H9 (cell line): ENCODE results near the gene SERPINE3. TPM values are rescaled to one million over a fixed set of nuclear protein-coding genes. Genes with fewer than 3 reads are reported as not detected.
A peak's percentile ranks its signal among the peaks of the same experiment; 100 is the strongest.

Experiments
- DNase-seq: peaks from one replicate; pipeline ENCODE4 v3.0.0-alpha.2; 2017
- H2AFZ ChIP-seq: one replicate; pipeline ENCODE4 v1.6.1; 2013; ENCODE audit warnings: mild to moderate bottlenecking, low read length, control low read depth, moderate library complexity
- H2AK5ac ChIP-seq: 2 replicates; pipeline ENCODE4 v1.6.1; 2013; ENCODE audit warnings: low read length, control low read depth, mixed read lengths; ENCODE audit not compliant: insufficient read length
- H2BK120ac ChIP-seq: one replicate; pipeline ENCODE4 v1.6.1; 2013; ENCODE audit warnings: low read depth, mild to moderate bottlenecking, low read length, control low read depth, inconsistent platforms; ENCODE audit not compliant: poor library complexity, severe bottlenecking
- H2BK12ac ChIP-seq: 2 replicates; pipeline ENCODE4 v1.6.1; 2013; ENCODE audit warnings: low read length, control low read depth, mixed read lengths, low read depth; ENCODE audit not compliant: insufficient read length
- H2BK15ac ChIP-seq: 2 replicates; pipeline ENCODE4 v1.6.1; 2013; ENCODE audit warnings: low read depth, low read length, control low read depth
- H2BK20ac ChIP-seq: one replicate; pipeline ENCODE4 v1.6.1; 2013; ENCODE audit warnings: low read depth, mild to moderate bottlenecking, low read length, control low read depth, inconsistent platforms; ENCODE audit not compliant: poor library complexity, severe bottlenecking
- H2BK5ac ChIP-seq: 2 replicates; pipeline ENCODE4 v1.6.1; 2013; ENCODE audit warnings: low read length, control low read depth, mixed read lengths; ENCODE audit not compliant: insufficient read length
- H3K14ac ChIP-seq: 2 replicates; pipeline ENCODE4 v1.6.1; 2013; ENCODE audit warnings: low read length, control low read depth; ENCODE audit not compliant: insufficient read depth
- H3K18ac ChIP-seq: 2 replicates; pipeline ENCODE4 v1.6.1; 2013; ENCODE audit warnings: low read depth, mild to moderate bottlenecking, mixed read lengths, low read length, control low read depth; ENCODE audit not compliant: insufficient read length
- H3K23ac ChIP-seq: 2 replicates; pipeline ENCODE4 v1.6.1; 2013; ENCODE audit warnings: low read length, control low read depth, mixed read lengths, low read depth; ENCODE audit not compliant: insufficient read length
- H3K23me2 ChIP-seq: 2 replicates; pipeline ENCODE4 v1.6.1; 2013; ENCODE audit warnings: low read depth, mild to moderate bottlenecking, mixed read lengths, low read length, control low read depth; ENCODE audit not compliant: insufficient read length, poor library complexity, severe bottlenecking
- H3K27ac ChIP-seq: 2 replicates; pipeline ENCODE4 v1.5.1; 2013; ENCODE audit warnings: low read length, control low read depth, mixed read lengths, low read depth; ENCODE audit not compliant: insufficient read length
- H3K27me3 ChIP-seq: 2 replicates; pipeline ENCODE4 v1.6.1; 2013; ENCODE audit warnings: low read length, control low read depth, inconsistent platforms; ENCODE audit not compliant: insufficient read depth
- H3K4ac ChIP-seq: 2 replicates; pipeline ENCODE4 v1.6.1; 2013; ENCODE audit warnings: low read depth, mild to moderate bottlenecking, control low read depth, inconsistent platforms, low read length, moderate library complexity
- H3K4me1 ChIP-seq: 2 replicates; pipeline ENCODE4 v1.6.1; 2013; ENCODE audit warnings: low read length, control low read depth, inconsistent platforms; ENCODE audit not compliant: insufficient read depth
- H3K4me2 ChIP-seq: 2 replicates; pipeline ENCODE4 v1.6.1; 2013; ENCODE audit warnings: low read length, control low read depth, mixed read lengths; ENCODE audit not compliant: insufficient read length, insufficient read depth
- H3K56ac ChIP-seq: 2 replicates; pipeline ENCODE4 v1.6.1; 2013; ENCODE audit warnings: low read depth, mild to moderate bottlenecking, mixed read lengths, low read length, control low read depth; ENCODE audit not compliant: insufficient read length
- H3K79me1 ChIP-seq: 2 replicates; pipeline ENCODE4 v1.6.1; 2013; ENCODE audit warnings: low read depth, mild to moderate bottlenecking, moderate library complexity, low read length, control low read depth, inconsistent platforms; ENCODE audit not compliant: insufficient read depth, poor library complexity, severe bottlenecking
- H3K79me2 ChIP-seq: 2 replicates; pipeline ENCODE4 v1.6.1; 2013; ENCODE audit warnings: low read length, control low read depth, inconsistent platforms; ENCODE audit not compliant: insufficient read depth
- H3K9ac ChIP-seq: 2 replicates; pipeline ENCODE4 v1.6.1; 2013; ENCODE audit warnings: low read length, control low read depth, mixed read lengths; ENCODE audit not compliant: insufficient read length; ENCODE audit errors: extremely low read depth
- H3K9me3 ChIP-seq: one replicate; pipeline ENCODE4 v1.6.1; 2013; ENCODE audit warnings: low read depth, low read length, inconsistent platforms; ENCODE audit not compliant: control insufficient read depth
- H3T11ph ChIP-seq: one replicate; pipeline ENCODE4 v1.6.1; 2013; ENCODE audit warnings: mild to moderate bottlenecking, low read length, control low read depth, inconsistent platforms
- H4K20me1 ChIP-seq: one replicate; pipeline ENCODE4 v1.6.1; 2013; ENCODE audit not compliant: control insufficient read depth, insufficient read length, insufficient read depth
- H4K5ac ChIP-seq: 2 replicates; pipeline ENCODE4 v1.6.1; 2013; ENCODE audit warnings: low read depth, mild to moderate bottlenecking, mixed read lengths, low read length, control low read depth; ENCODE audit not compliant: insufficient read length
- H4K8ac ChIP-seq: replicated peaks from 2 replicates; pipeline ENCODE4 v1.6.1; 2013; ENCODE audit warnings: low read length, control low read depth, mixed read lengths, low read depth; ENCODE audit not compliant: insufficient read length
- H4K91ac ChIP-seq: 2 replicates; pipeline ENCODE4 v1.6.1; 2013; ENCODE audit warnings: low read depth, mild to moderate bottlenecking, moderate library complexity, mixed read lengths, low read length, control low read depth; ENCODE audit not compliant: insufficient read length
- H3K27ac Mint-ChIP-seq, 3 experiments: 2 replicates in 2 of 3; 3 replicates in 1 of 3; pipeline ENCODE4 v1.8.0; 2020 to 2021; ENCODE audit warnings: mixed read lengths in 3 of 3, mild to moderate bottlenecking in 1 of 3, moderate library complexity in 1 of 3
- H3K27me3 Mint-ChIP-seq: 2 replicates; pipeline ENCODE4 v1.8.0; 2021; ENCODE audit warnings: low read depth, mild to moderate bottlenecking, moderate library complexity, mixed read lengths
- H3K36me3 Mint-ChIP-seq, 3 experiments: 2 replicates in 2 of 3; 3 replicates in 1 of 3; pipeline ENCODE4 v1.8.0; 2020 to 2021; ENCODE audit warnings: low read depth in 3 of 3, mixed read lengths in 3 of 3; ENCODE audit not compliant: insufficient read depth in 1 of 3
- H3K4me1 Mint-ChIP-seq, 2 experiments: 2 replicates each; pipeline ENCODE4 v1.8.0; 2020; ENCODE audit warnings: mixed read lengths in 2 of 2
- H3K4me3 Mint-ChIP-seq, 2 experiments: 2 replicates in 1 of 2; 3 replicates in 1 of 2; pipeline ENCODE4 v1.8.0; 2020 to 2021; ENCODE audit warnings: mild to moderate bottlenecking in 2 of 2, mixed read lengths in 2 of 2, moderate library complexity in 1 of 2
- H3K9me3 Mint-ChIP-seq, 2 experiments: 2 replicates in 1 of 2; 3 replicates in 1 of 2; pipeline ENCODE4 v1.8.0; 2020; ENCODE audit warnings: mild to moderate bottlenecking in 2 of 2, mixed read lengths in 2 of 2, moderate library complexity in 1 of 2
- WGBS: extraction: QIAGEN DNeasy Blood & Tissue Kit; methylation state at CpG from one replicate; pipeline ENCODE4 v1.1.7; 2013; ENCODE audit warnings: missing lambda C conversion rate, low lambda C conversion rate, mixed read lengths; ENCODE audit not compliant: insufficient read length; ENCODE audit errors: extremely low coverage; 5-methylcytosine and 5-hydroxymethylcytosine counted together
- total RNA-seq: library from RNA; stranded (reverse); gene quantifications from 2 replicates; pipeline ENCODE4 v1.2.1, GENCODE V29; 2021
- TF ChIP-seq, protein P1 (sequence below): fragments of 200-600 bp; sonication (generic); conservative IDR thresholded peaks from 3 replicates; pipeline ENCODE4 v1.8.0; 2021; ENCODE audit warnings: antibody characterized with exemption, mild to moderate bottlenecking

The SERPINE3 gene
- total RNA-seq, 1 experiment from 2014 or later, result not detected

DNA sequence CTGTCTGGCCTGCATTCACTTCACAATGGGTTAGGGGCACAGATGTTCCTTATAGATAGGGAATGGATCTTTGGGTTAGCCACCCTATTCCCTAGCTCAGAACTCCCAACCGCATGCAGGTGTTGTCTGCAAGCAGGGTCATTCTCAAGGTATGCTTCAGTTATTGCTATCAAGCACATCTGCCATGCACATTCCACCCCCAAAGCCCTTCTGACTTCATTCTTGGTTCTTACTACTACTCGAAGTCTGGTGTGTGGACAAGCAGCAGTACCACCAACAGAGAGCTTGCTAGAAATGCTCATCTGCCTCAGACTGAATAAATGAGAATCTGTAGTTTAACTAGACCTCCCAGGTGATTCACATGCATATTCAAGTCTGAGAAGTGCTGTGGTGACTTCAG is 31.3 kb downstream of the SERPINE3 start:
- Histone ChIP-seq H2BK120ac (no peak overlapping the region), H2AK5ac (no peak overlapping the region), H3K9me3 (no peaks in the 10 kb centered on the region), H3K27ac (no peak overlapping the region), H3K23ac (no peak overlapping the region), H3K14ac (no peak overlapping the region), H2BK20ac (no peak overlapping the region), H3K4ac (no peak overlapping the region), H2BK15ac (no peak overlapping the region), H4K5ac (no peak overlapping the region), H2BK5ac (no peak overlapping the region), H3K23me2 (no peaks in the 10 kb centered on the region), H3K79me1 (no peaks in the 10 kb centered on the region), H3K4me2 (no peak overlapping the region), H3K9ac (no peak overlapping the region), H4K91ac (no peak overlapping the region), H4K8ac (no peak overlapping the region), H3K79me2 (no peaks in the 10 kb centered on the region), H3K18ac (no peak overlapping the region), H2AFZ (no peak overlapping the region), H3K56ac (no peak overlapping the region), H3T11ph (no peak overlapping the region), H3K4me1 (no peaks in the 10 kb centered on the region; the same call in 1 of the 2 replicates), H3K27me3 (no peaks in the 10 kb centered on the region), H2BK12ac (no peak overlapping the region), H4K20me1 (no peaks in the 10 kb centered on the region)
- TF ChIP-seq, protein P1, sequence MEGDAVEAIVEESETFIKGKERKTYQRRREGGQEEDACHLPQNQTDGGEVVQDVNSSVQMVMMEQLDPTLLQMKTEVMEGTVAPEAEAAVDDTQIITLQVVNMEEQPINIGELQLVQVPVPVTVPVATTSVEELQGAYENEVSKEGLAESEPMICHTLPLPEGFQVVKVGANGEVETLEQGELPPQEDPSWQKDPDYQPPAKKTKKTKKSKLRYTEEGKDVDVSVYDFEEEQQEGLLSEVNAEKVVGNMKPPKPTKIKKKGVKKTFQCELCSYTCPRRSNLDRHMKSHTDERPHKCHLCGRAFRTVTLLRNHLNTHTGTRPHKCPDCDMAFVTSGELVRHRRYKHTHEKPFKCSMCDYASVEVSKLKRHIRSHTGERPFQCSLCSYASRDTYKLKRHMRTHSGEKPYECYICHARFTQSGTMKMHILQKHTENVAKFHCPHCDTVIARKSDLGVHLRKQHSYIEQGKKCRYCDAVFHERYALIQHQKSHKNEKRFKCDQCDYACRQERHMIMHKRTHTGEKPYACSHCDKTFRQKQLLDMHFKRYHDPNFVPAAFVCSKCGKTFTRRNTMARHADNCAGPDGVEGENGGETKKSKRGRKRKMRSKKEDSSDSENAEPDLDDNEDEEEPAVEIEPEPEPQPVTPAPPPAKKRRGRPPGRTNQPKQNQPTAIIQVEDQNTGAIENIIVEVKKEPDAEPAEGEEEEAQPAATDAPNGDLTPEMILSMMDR, result no peak
- no CpG with 5 or more reads among the region's 2 CpGs for WGBS
- H3K27me3 Mint-ChIP-seq, result no peaks in the 10 kb centered on the region
- no peaks in the 10 kb centered on the region for H3K9me3 Mint-ChIP-seq
- no peaks in the 10 kb centered on the region for H3K4me1 Mint-ChIP-seq
- no peak overlapping the region for H3K4me3 Mint-ChIP-seq
- peaks cover 20 to 35% (median 22%) of the 10 kb centered on the region in 3 experiments; a peak in 6 of 7 replicates for H3K36me3 Mint-ChIP-seq
- no peak for DNase-seq
- peak overlapping the region in 1 of 3 experiments; percentile 59; a peak in 2 of 7 replicates for H3K27ac Mint-ChIP-seq
